WTC11 (cell line): Measurements from ENCODE around the gene ROBO2. TPM values are rescaled to one million over a fixed set of nuclear protein-coding genes. Genes with fewer than 3 reads are reported as not detected.

Source experiments
- ATAC-seq: fragments of 200-7000 bp; cut with Tn5 transposase; 2 replicates; pipeline ENCODE4 v1.10.0; 2021; ENCODE audit warnings: mild to moderate bottlenecking, moderate library complexity
- CTCF ChIA-PET: fragments of 300-600 bp; sonication (Branson Sonifier 250); formaldehyde crosslinking; loops from one replicate; lab custom pipeline; 2021; ENCODE audit warnings: antibody characterized with exemption; lab: Charles Lee
- POLR2A ChIA-PET: fragments of 350-600 bp; sonication (Branson Sonifier 250); formaldehyde crosslinking; loops from one replicate; lab custom pipeline; 2021; ENCODE audit warnings: antibody characterized with exemption; lab: Charles Lee
- DNase-seq: peaks from one replicate; pipeline ENCODE4 v3.0.0; 2021; ENCODE audit warnings: low spot score
- H3K27ac Mint-ChIP-seq: 2 replicates; pipeline ENCODE4 v1.8.0; 2021; ENCODE audit warnings: mixed read lengths
- H3K27me3 Mint-ChIP-seq: 2 replicates; pipeline ENCODE4 v1.8.0; 2021; ENCODE audit warnings: low read depth, mild to moderate bottlenecking, moderate library complexity, mixed read lengths
- H3K36me3 Mint-ChIP-seq: 2 replicates; pipeline ENCODE4 v1.8.0; 2021; ENCODE audit warnings: mixed read lengths
- H3K4me1 Mint-ChIP-seq: 2 replicates; pipeline ENCODE4 v1.8.0; 2022; ENCODE audit warnings: mixed read lengths
- H3K4me3 Mint-ChIP-seq: 2 replicates; pipeline ENCODE4 v1.8.0; 2021; ENCODE audit warnings: mild to moderate bottlenecking, moderate library complexity, mixed read lengths
- H3K9me3 Mint-ChIP-seq: 2 replicates; pipeline ENCODE4 v1.8.0; 2021; ENCODE audit warnings: mixed read lengths
- ATF2 ChIP-seq: sonication (generic); formaldehyde crosslinking; IDR thresholded peaks from 2 replicates; pipeline ENCODE4 v1.8.1; 2022; ENCODE audit warnings: low read depth, missing genetic modification reagents, borderline replicate concordance
- ATF6 ChIP-seq: sonication (generic); formaldehyde crosslinking; IDR thresholded peaks from 2 replicates; pipeline ENCODE4 v1.8.1; 2023; ENCODE audit warnings: mild to moderate bottlenecking, missing genetic modification reagents
- CREB1 ChIP-seq: sonication (generic); formaldehyde crosslinking; IDR thresholded peaks from 2 replicates; pipeline ENCODE4 v1.8.0; 2023; ENCODE audit warnings: mild to moderate bottlenecking, missing genetic modification reagents
- CREM ChIP-seq: sonication (generic); formaldehyde crosslinking; IDR thresholded peaks from 2 replicates; pipeline ENCODE4 v1.8.1; 2022; ENCODE audit warnings: mild to moderate bottlenecking, missing genetic modification reagents, moderate library complexity
- ETV6 ChIP-seq: sonication (generic); formaldehyde crosslinking; IDR thresholded peaks from 2 replicates; pipeline ENCODE4 v1.8.1; 2022; ENCODE audit warnings: mild to moderate bottlenecking, missing genetic modification reagents
- FOXK1 ChIP-seq: sonication (generic); formaldehyde crosslinking; IDR thresholded peaks from 2 replicates; pipeline ENCODE4 v1.8.0; 2022; ENCODE audit warnings: mild to moderate bottlenecking, moderate library complexity, missing genetic modification reagents
- HMGA2 ChIP-seq: fragments of 250-450 bp; sonication (Bioruptor Pico); IDR thresholded peaks from 2 replicates; pipeline ENCODE4 v1.4.0; 2021; ENCODE audit warnings: mild to moderate bottlenecking, moderate library complexity
- MAX ChIP-seq: sonication (generic); formaldehyde crosslinking; IDR thresholded peaks from 2 replicates; pipeline ENCODE4 v1.8.0; 2022; ENCODE audit warnings: mild to moderate bottlenecking, missing genetic modification reagents
- NFATC4 ChIP-seq: fragments of 250-450 bp; sonication (Bioruptor Pico); IDR thresholded peaks from 2 replicates; pipeline ENCODE4 v1.9.0; 2021; ENCODE audit warnings: mild to moderate bottlenecking
- SMAD3 ChIP-seq: sonication (generic); formaldehyde crosslinking; IDR thresholded peaks from 2 replicates; pipeline ENCODE4 v1.8.0; 2022; ENCODE audit warnings: missing genetic modification reagents, mild to moderate bottlenecking, borderline replicate concordance
- TEAD4 ChIP-seq: sonication (generic); formaldehyde crosslinking; IDR thresholded peaks from 2 replicates; pipeline ENCODE4 v1.8.0; 2022; ENCODE audit warnings: mild to moderate bottlenecking, missing genetic modification reagents
- ZBTB21 ChIP-seq: sonication (generic); formaldehyde crosslinking; IDR thresholded peaks from 2 replicates; pipeline ENCODE4 v1.8.1; 2023; ENCODE audit warnings: mild to moderate bottlenecking, missing genetic modification reagents, borderline replicate concordance
- ZNF532 ChIP-seq: fragments of 250-450 bp; sonication (Bioruptor Pico); IDR thresholded peaks from 2 replicates; pipeline ENCODE4 v1.9.0; 2021; ENCODE audit warnings: mild to moderate bottlenecking, borderline replicate concordance
- ZNF671 ChIP-seq: fragments of 250-450 bp; sonication (Bioruptor Pico); IDR thresholded peaks from 2 replicates; pipeline ENCODE4 v1.8.0; 2021; ENCODE audit warnings: mild to moderate bottlenecking
- total RNA-seq: library from RNA; stranded (reverse); gene quantifications from 3 replicates; pipeline ENCODE4 v1.2.3, GENCODE V29; 2021

ROBO2 gene
- total RNA-seq, 1 experiment from 2014 or later = 11.7 TPM

- no peaks in the 10 kb centered on the region for H3K36me3 Mint-ChIP-seq
- POLR2A ChIA-PET = no interaction called here
- TF ChIP-seq ATF6 (no peak), FOXK1 (no peak), NFATC4 (CRISPR knock-in tag) (no peak)
- TF ChIP-seq, all 79 proteins: peak for 0
- DNase-seq = no peak
- H3K27ac Mint-ChIP-seq = no peak overlapping the region
- H3K4me3 Mint-ChIP-seq = no peak overlapping the region
- H3K9me3 Mint-ChIP-seq = peaks cover 11% of the 10 kb centered on the region
- H3K27me3 Mint-ChIP-seq = no peaks in the 10 kb centered on the region
- peaks cover 29% of the 10 kb centered on the region for H3K4me1 Mint-ChIP-seq
- CTCF ChIA-PET = no interaction called here
- ATAC-seq = no peak
Observed at GRCh38 chr3:77462951-77463350, 423.1 kb downstream of the ROBO2 start.

- no peak for ATAC-seq
- Mint-ChIP-seq H3K36me3 (no peaks in the 10 kb centered on the region), H3K27me3 (no peaks in the 10 kb centered on the region), H3K4me3 (no peak overlapping the region), H3K4me1 (peaks cover 29% of the 10 kb centered on the region), H3K27ac (no peak overlapping the region), H3K9me3 (peaks cover 11% of the 10 kb centered on the region)
- ChIA-PET POLR2A (interaction anchor here (0.5 kb wide), 1 partner anchor 227 kb away, joined by 3 read pairs; no protein-coding TSS in a partner anchor), CTCF (no interaction called here)
- TF ChIP-seq ZNF532 (CRISPR knock-in tag) = no peak
- no peak for TF ChIP-seq CREM (CRISPR knock-in tag)
- TF ChIP-seq TEAD4 (CRISPR knock-in tag) = no peak
- TF ChIP-seq ZNF671 (CRISPR knock-in tag) = no peak
- no peak for TF ChIP-seq MAX (CRISPR knock-in tag)
- TF ChIP-seq FOXK1 = no peak
- TF ChIP-seq SMAD3 (CRISPR knock-in tag) = no peak
- TF ChIP-seq ZBTB21 (CRISPR knock-in tag) = no peak
- TF ChIP-seq ETV6 = no peak
- DNase-seq = no peak
Observed at GRCh38 chr3:77464111-77464688, 424.3 kb downstream of the ROBO2 start.

GRCh38 chr3:77466562-77467115 is 426.7 kb downstream of the ROBO2 start:
- Mint-ChIP-seq H3K4me3 (no peak overlapping the region), H3K4me1 (peaks cover 17% of the 10 kb centered on the region), H3K27ac (no peak overlapping the region), H3K9me3 (no peaks in the 10 kb centered on the region), H3K27me3 (no peaks in the 10 kb centered on the region), H3K36me3 (no peaks in the 10 kb centered on the region)
- TF ChIP-seq ATF6 = no peak
- TF ChIP-seq ATF2 (CRISPR knock-in tag) = no peak
- TF ChIP-seq TEAD4 (CRISPR knock-in tag) = no peak
- no peak for TF ChIP-seq HMGA2 (CRISPR knock-in tag)
- TF ChIP-seq ZNF532 (CRISPR knock-in tag) = no peak
- no peak for TF ChIP-seq NFATC4 (CRISPR knock-in tag)
- TF ChIP-seq CREB1 (CRISPR knock-in tag) = no peak
- ChIA-PET POLR2A (no interaction called here), CTCF (no interaction called here)
- no peak for ATAC-seq
- DNase-seq = no peak
